Measurements from ENCODE around the gene B2M. TPM values are rescaled to one million over a fixed set of nuclear protein-coding genes. Genes with fewer than 3 reads are reported as not detected.

B2M gene
- total RNA-seq, 1 experiment from 2014 or later, result 605 TPM

- BruUV-seq (replicated peaks), result no TSS peak
- H3K4me1 Mint-ChIP-seq (ENCODE audit: insufficient read depth, unreplicated experiment), result no peaks in the 10 kb centered on the region
- intact Hi-C loops (cut with micrococcal nuclease), result no loop called here
- CTCF ChIA-PET, result interaction anchor here (1.0 to 3.9 kb wide), 2 partner anchors 15 to 18 kb away, joined by 3 to 13 read pairs; no protein-coding TSS in a partner anchor
- H3K9me3 Mint-ChIP-seq (ENCODE audit: unreplicated experiment), result peaks cover 8% of the 10 kb centered on the region
- H3K27ac Mint-ChIP-seq (ENCODE audit: low read depth, unreplicated experiment), result no peak overlapping the region
- H3K4me3 Mint-ChIP-seq (ENCODE audit: unreplicated experiment), result no peak overlapping the region
- H3K36me3 Mint-ChIP-seq (ENCODE audit: insufficient read depth, unreplicated experiment), result no peaks in the 10 kb centered on the region
- peaks cover 20% of the 10 kb centered on the region for H3K27me3 Mint-ChIP-seq (ENCODE audit: insufficient read depth, unreplicated experiment)
- DNase-seq (ENCODE audit: unreplicated experiment), result no peak
- TF ChIP-seq CTCF (IDR thresholded peaks at IDR 0.05; ENCODE audit: unreplicated experiment), result no peak
- POLR2A ChIA-PET, result interaction anchor here (0.7 to 0.8 kb wide), 2 partner anchors 23 to 51 kb away, joined by 3 to 4 read pairs; no protein-coding TSS in a partner anchor
Measured at GRCh38 chr15:44753345-44753744, 42.0 kb downstream of the B2M start.

GRCh38 chr15:44763187-44763586 is 51.9 kb downstream of the B2M start:
- no peaks in the 10 kb centered on the region for H3K4me1 Mint-ChIP-seq (ENCODE audit: insufficient read depth, unreplicated experiment)
- BruUV-seq (replicated peaks), result no TSS peak
- H3K4me3 Mint-ChIP-seq (ENCODE audit: unreplicated experiment), result no peak overlapping the region
- DNase-seq (ENCODE audit: unreplicated experiment), result no peak
- CTCF ChIA-PET, result no interaction called here
- H3K9me3 Mint-ChIP-seq (ENCODE audit: unreplicated experiment), result no peaks in the 10 kb centered on the region
- POLR2A ChIA-PET, result no interaction called here
- no peaks in the 10 kb centered on the region for H3K36me3 Mint-ChIP-seq (ENCODE audit: insufficient read depth, unreplicated experiment)
- peaks cover 20% of the 10 kb centered on the region for H3K27me3 Mint-ChIP-seq (ENCODE audit: insufficient read depth, unreplicated experiment)
- H3K27ac Mint-ChIP-seq (ENCODE audit: low read depth, unreplicated experiment), result no peak overlapping the region
- TF ChIP-seq CTCF (IDR thresholded peaks at IDR 0.05; ENCODE audit: unreplicated experiment), result no peak
- intact Hi-C loops (cut with micrococcal nuclease), result no loop called here

- no peaks in the 10 kb centered on the region for H3K4me1 Mint-ChIP-seq (ENCODE audit: insufficient read depth, unreplicated experiment)
- ChIA-PET CTCF (interaction anchor here (0.9 to 1.6 kb wide), 2 partner anchors 8 to 185 kb away, joined by 3 to 5 read pairs; no protein-coding TSS in a partner anchor), POLR2A (interaction anchor here (0.8 kb wide), 1 partner anchor 12 kb away, joined by 4 read pairs; no protein-coding TSS in a partner anchor)
- H3K27me3 Mint-ChIP-seq (ENCODE audit: insufficient read depth, unreplicated experiment), result peaks cover 14% of the 10 kb centered on the region
- H3K9me3 Mint-ChIP-seq (ENCODE audit: unreplicated experiment), result no peaks in the 10 kb centered on the region
- H3K36me3 Mint-ChIP-seq (ENCODE audit: insufficient read depth, unreplicated experiment), result no peaks in the 10 kb centered on the region
- intact Hi-C loops (cut with micrococcal nuclease), result no loop called here
- no peak overlapping the region for H3K4me3 Mint-ChIP-seq (ENCODE audit: unreplicated experiment)
- no TSS peak for BruUV-seq (replicated peaks)
- no peak for TF ChIP-seq CTCF (IDR thresholded peaks at IDR 0.05; ENCODE audit: unreplicated experiment)
- DNase-seq (ENCODE audit: unreplicated experiment), result no peak
- H3K27ac Mint-ChIP-seq (ENCODE audit: low read depth, unreplicated experiment), result no peak overlapping the region
Measured at GRCh38 chr15:44763848-44764247, 52.5 kb downstream of the B2M start.

GRCh38 chr15:44765036-44765435 is 53.7 kb downstream of the B2M start:
- POLR2A ChIA-PET, result no interaction called here
- BruUV-seq (replicated peaks), result no TSS peak
- intact Hi-C loops (cut with micrococcal nuclease), result no loop called here
- H3K27me3 Mint-ChIP-seq (ENCODE audit: insufficient read depth, unreplicated experiment), result peaks cover 2% of the 10 kb centered on the region
- DNase-seq (ENCODE audit: unreplicated experiment), result no peak
- no peak for TF ChIP-seq CTCF (IDR thresholded peaks at IDR 0.05; ENCODE audit: unreplicated experiment)
- no peaks in the 10 kb centered on the region for H3K4me1 Mint-ChIP-seq (ENCODE audit: insufficient read depth, unreplicated experiment)
- no peak overlapping the region for H3K4me3 Mint-ChIP-seq (ENCODE audit: unreplicated experiment)
- no peak overlapping the region for H3K27ac Mint-ChIP-seq (ENCODE audit: low read depth, unreplicated experiment)
- H3K9me3 Mint-ChIP-seq (ENCODE audit: unreplicated experiment), result no peaks in the 10 kb centered on the region
- no peaks in the 10 kb centered on the region for H3K36me3 Mint-ChIP-seq (ENCODE audit: insufficient read depth, unreplicated experiment)
- CTCF ChIA-PET, result interaction anchor here (0.6 to 1.6 kb wide), 2 partner anchors 9 to 28 kb away, joined by 3 to 5 read pairs; partner anchors contain the start of gene TRIM69

Other genes with a start within 250 kb of the B2M start
- 165 and 213 TPM in 2 replicates for gene EIF3J, start 174.4 kb upstream of the B2M start, total RNA-seq (2022)
- gene SPG11, start 47.9 kb upstream of the B2M start, total RNA-seq (2022), result 65.1 and 69.0 TPM in 2 replicates
- 0.16 and 0.71 TPM in 2 replicates for gene PATL2, start 194 bp upstream of the B2M start, total RNA-seq (2022)
- gene TRIM69, start 25.0 kb downstream of the B2M start, total RNA-seq (2022), result 8.2 and 12.2 TPM in 2 replicates
- not detected in 2 replicates for gene TERB2, start 245.2 kb downstream of the B2M start, total RNA-seq (2022)

All from MCF 10A (cell line).